ENCODE data around the gene INPP4A. TPM values are rescaled to one million over a fixed set of nuclear protein-coding genes. Genes with fewer than 3 reads are reported as not detected.
A peak's percentile ranks its signal among the peaks of the same experiment; 100 is the strongest.

INPP4A gene
- total RNA-seq, 2 donors from 2014 or later = 12.9 to 49.8 TPM

DNA sequence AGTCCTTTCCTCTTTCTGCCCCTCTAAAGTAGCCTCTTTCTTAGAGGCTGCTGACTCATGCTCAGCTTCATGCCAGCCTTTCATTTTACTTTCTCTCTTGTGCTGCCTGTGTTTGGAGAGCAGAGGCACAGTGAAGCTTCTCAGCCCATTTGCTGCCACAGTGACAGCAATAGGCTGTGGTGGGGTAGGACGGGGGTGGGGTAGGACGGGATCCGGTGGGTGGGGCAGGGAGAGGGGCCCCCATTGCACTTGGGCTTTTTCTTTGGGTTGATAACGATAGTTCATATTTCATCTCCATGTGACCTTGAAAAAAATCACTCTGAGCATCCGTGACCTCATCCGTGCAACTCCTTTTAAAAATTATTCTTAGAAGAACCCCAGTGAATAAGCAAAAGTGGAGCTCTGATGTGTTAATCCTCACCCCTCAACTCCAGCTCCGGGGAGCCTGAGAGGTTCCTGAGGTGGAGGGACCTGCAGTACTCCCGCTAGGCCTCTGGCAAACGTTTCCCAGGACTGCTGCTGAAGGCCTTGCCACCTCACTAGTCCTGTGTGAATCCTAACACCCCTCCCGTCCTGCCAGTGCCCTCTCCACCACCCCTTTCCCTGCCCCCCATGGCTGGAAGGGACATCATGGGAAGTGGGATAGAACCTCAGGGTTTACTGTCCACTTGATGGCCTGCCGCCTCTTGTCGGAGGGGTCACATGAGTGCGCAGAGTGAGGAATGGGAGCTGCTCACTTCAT, 70.8 kb downstream of the INPP4A start:
- intact Hi-C loops (cut with DNase I) = no loop called here
- H3K4me1 ChIP-seq (replicated peaks) = no peaks in the 10 kb centered on the region
- WGBS = 71% methylated on average over 13 of the region's 13 CpGs
- no peaks in the 10 kb centered on the region for H3K9me3 ChIP-seq
- TF ChIP-seq POLR2AphosphoS5 (IDR thresholded peaks at IDR 0.05) (no peak), POLR2A (IDR thresholded peaks at IDR 0.05) (no peak)
- TF ChIP-seq, protein P1, sequence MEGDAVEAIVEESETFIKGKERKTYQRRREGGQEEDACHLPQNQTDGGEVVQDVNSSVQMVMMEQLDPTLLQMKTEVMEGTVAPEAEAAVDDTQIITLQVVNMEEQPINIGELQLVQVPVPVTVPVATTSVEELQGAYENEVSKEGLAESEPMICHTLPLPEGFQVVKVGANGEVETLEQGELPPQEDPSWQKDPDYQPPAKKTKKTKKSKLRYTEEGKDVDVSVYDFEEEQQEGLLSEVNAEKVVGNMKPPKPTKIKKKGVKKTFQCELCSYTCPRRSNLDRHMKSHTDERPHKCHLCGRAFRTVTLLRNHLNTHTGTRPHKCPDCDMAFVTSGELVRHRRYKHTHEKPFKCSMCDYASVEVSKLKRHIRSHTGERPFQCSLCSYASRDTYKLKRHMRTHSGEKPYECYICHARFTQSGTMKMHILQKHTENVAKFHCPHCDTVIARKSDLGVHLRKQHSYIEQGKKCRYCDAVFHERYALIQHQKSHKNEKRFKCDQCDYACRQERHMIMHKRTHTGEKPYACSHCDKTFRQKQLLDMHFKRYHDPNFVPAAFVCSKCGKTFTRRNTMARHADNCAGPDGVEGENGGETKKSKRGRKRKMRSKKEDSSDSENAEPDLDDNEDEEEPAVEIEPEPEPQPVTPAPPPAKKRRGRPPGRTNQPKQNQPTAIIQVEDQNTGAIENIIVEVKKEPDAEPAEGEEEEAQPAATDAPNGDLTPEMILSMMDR (IDR thresholded peaks at IDR 0.05) = no peak
- H3K36me3 ChIP-seq = no peaks in the 10 kb centered on the region
- no peak for DNase-seq (ENCODE audit: low spot score)
- no peak overlapping the region for H3K4me3 ChIP-seq
- H3K27me3 ChIP-seq (replicated peaks; ENCODE audit: insufficient read depth) = no peaks in the 10 kb centered on the region
- no peak overlapping the region for H3K27ac ChIP-seq

DNA sequence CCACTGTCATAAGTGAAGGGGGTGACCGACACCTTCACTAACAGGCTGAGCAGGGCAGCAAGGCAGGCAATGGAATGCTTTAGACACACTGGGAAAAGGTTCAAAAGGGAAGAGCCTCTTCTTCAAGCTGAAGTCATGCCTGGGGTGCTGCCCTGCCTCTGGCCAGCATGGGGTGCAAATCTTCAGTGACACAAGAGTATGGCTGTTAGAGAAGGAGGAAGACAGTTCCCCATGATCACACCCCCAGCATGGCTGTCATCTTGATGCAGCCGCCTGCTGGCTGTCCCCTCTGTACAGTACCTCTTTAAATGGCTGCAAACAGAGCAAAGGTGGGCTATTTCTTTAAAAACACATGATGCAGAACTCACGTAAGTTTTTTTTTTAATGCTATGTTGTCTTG, 71.9 kb downstream of the INPP4A start:
- no peak for DNase-seq (ENCODE audit: low spot score)
- Histone ChIP-seq H3K27me3 (replicated peaks; ENCODE audit: insufficient read depth) (no peaks in the 10 kb centered on the region), H3K36me3 (no peaks in the 10 kb centered on the region), H3K9me3 (no peaks in the 10 kb centered on the region), H3K4me3 (no peak overlapping the region), H3K4me1 (replicated peaks) (no peaks in the 10 kb centered on the region), H3K27ac (no peak overlapping the region)
- TF ChIP-seq POLR2AphosphoS5 (IDR thresholded peaks at IDR 0.05) (no peak), POLR2A (IDR thresholded peaks at IDR 0.05) (no peak)
- TF ChIP-seq, protein P1 (IDR thresholded peaks at IDR 0.05) = no peak
- intact Hi-C loops (cut with DNase I) = no loop called here
- WGBS = 77% methylated on average over 3 of the region's 3 CpGs

DNA sequence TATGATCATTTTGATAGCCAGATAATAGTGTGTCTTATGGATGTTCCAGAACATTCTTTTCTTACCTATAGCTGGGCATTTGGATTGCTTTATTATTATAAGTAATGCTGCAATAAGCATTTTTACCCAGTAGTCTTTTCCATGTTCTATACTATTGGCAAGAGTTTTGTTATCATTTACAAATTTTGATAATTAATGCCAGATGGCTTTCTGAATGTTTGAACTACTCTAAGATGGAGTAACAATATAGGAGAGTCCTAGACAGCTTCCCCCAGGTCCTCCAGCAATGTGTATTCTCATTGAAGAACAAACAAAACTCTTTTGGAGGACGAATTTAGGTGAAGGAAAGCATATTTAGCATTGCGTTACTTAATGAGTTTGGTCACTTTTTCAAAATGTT, 73.0 kb downstream of the INPP4A start:
- no peak overlapping the region for H3K27ac ChIP-seq
- TF ChIP-seq, protein P1 (IDR thresholded peaks at IDR 0.05) = no peak
- TF ChIP-seq POLR2AphosphoS5 (IDR thresholded peaks at IDR 0.05) (no peak), POLR2A (IDR thresholded peaks at IDR 0.05) (no peak)
- no peaks in the 10 kb centered on the region for H3K4me1 ChIP-seq (replicated peaks)
- 82% methylated on average over 2 of the region's 2 CpGs for WGBS
- no peaks in the 10 kb centered on the region for H3K9me3 ChIP-seq
- no peak for DNase-seq (ENCODE audit: low spot score)
- H3K27me3 ChIP-seq (replicated peaks; ENCODE audit: insufficient read depth) = no peaks in the 10 kb centered on the region
- no peak overlapping the region for H3K4me3 ChIP-seq
- no peaks in the 10 kb centered on the region for H3K36me3 ChIP-seq
- intact Hi-C loops (cut with DNase I) = no loop called here

DNA sequence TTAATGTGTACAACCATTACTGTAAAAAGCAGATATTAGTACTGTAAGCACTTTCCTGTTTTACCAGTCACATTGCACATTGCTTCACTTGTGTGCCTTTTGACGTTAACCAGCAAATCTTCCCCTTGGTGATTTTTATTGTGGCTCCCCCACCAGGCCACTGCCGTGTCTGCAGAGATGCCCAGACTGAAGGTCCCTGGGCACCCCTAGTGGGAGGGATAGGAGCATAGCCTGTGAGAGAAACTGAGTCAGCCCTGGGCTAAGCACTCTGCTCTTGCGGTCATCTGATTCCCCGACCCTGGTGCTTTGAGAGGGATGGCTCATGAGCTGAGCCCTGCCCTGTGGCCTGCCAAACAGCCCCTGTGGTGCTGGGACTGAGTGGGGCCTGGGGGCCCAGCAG, 73.4 kb downstream of the INPP4A start:
- Histone ChIP-seq H3K4me3 (no peak overlapping the region), H3K4me1 (replicated peaks) (no peaks in the 10 kb centered on the region), H3K27me3 (replicated peaks; ENCODE audit: insufficient read depth) (no peaks in the 10 kb centered on the region), H3K36me3 (no peaks in the 10 kb centered on the region), H3K27ac (no peak overlapping the region), H3K9me3 (no peaks in the 10 kb centered on the region)
- intact Hi-C loops (cut with DNase I) = no loop called here
- no peak for DNase-seq (ENCODE audit: low spot score)
- no peak for TF ChIP-seq POLR2AphosphoS5 (IDR thresholded peaks at IDR 0.05)
- TF ChIP-seq, protein P1 (IDR thresholded peaks at IDR 0.05) = peak in 2 of 4 experiments; percentile 27 to 33
- 74% methylated on average over 4 of the region's 4 CpGs for WGBS

DNA sequence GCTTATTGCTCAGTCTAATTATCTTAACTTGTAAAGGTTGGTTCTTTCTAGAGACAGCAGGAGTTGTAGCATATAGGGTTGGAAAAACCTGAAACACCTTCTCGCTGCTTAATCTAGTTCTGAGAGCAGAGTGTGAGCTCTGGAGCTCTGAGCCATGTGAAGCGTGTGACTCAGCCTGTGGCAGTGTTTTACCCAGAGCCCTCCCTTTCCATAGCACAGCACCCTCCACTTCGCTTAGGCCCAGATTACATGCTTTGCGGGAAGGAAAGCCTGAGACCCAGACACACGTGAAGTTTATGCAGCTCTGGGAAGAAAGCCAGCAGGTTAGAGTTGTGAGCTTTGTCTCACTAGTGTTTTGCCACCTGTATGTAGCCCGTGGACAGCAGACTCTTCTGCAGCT, 74.5 kb downstream of the INPP4A start:
- TF ChIP-seq POLR2AphosphoS5 (IDR thresholded peaks at IDR 0.05) (no peak), POLR2A (IDR thresholded peaks at IDR 0.05) (no peak)
- TF ChIP-seq, protein P1 (IDR thresholded peaks at IDR 0.05) = no peak
- H3K36me3 ChIP-seq = no peaks in the 10 kb centered on the region
- no peak overlapping the region for H3K4me3 ChIP-seq
- intact Hi-C loops (cut with DNase I) = no loop called here
- no peak overlapping the region for H3K27ac ChIP-seq
- 74% methylated on average over 6 of the region's 6 CpGs for WGBS
- H3K4me1 ChIP-seq (replicated peaks) = no peaks in the 10 kb centered on the region
- no peak for DNase-seq (ENCODE audit: low spot score)
- no peaks in the 10 kb centered on the region for H3K27me3 ChIP-seq (replicated peaks; ENCODE audit: insufficient read depth)
- no peaks in the 10 kb centered on the region for H3K9me3 ChIP-seq
